Liver (tissue), 9 donors: Measurements from ENCODE around the gene METRN. TPM values are rescaled to one million over a fixed set of nuclear protein-coding genes. Genes with fewer than 3 reads are reported as not detected.

Experiments
- DNase-seq: peaks from one replicate; pipeline ENCODE4 v3.0.0-alpha.2; 2017; ENCODE audit warnings: low spot score
- H3K27ac ChIP-seq, 2 donors: one replicate each; pipeline ENCODE4 v1.7.0; 2013; ENCODE audit warnings: inconsistent platforms in 2 of 2, low read length in 2 of 2, control low read depth in 1 of 2, low read depth in 1 of 2, mild to moderate bottlenecking in 1 of 2
- H3K27me3 ChIP-seq, 4 donors: one replicate each; pipeline versions ENCODE4 v1.6.1 to v1.7.0; 2013; ENCODE audit warnings: low read length in 3 of 4, inconsistent platforms in 1 of 4, mild to moderate bottlenecking in 1 of 4, moderate library complexity in 1 of 4; ENCODE audit not compliant: control insufficient read depth in 4 of 4, insufficient read depth in 4 of 4
- H3K36me3 ChIP-seq, 4 donors: one replicate each; pipeline versions ENCODE4 v1.6.1 to v1.7.0; 2013; ENCODE audit warnings: low read length in 3 of 4, mild to moderate bottlenecking in 3 of 4, low read depth in 1 of 4, moderate library complexity in 1 of 4; ENCODE audit not compliant: control insufficient read depth in 4 of 4, insufficient read depth in 3 of 4
- H3K4me1 ChIP-seq, 4 donors: one replicate each; pipeline versions ENCODE4 v1.6.1 to v1.7.0; 2013; ENCODE audit warnings: low read length in 3 of 4, mild to moderate bottlenecking in 3 of 4, moderate library complexity in 1 of 4; ENCODE audit not compliant: control insufficient read depth in 4 of 4, insufficient read depth in 4 of 4
- H3K4me3 ChIP-seq, 3 donors: one replicate each; pipeline versions ENCODE4 v1.6.1 to v1.7.0; 2013; ENCODE audit warnings: low read length in 3 of 3, control low read depth in 1 of 3, low read depth in 1 of 3, mild to moderate bottlenecking in 1 of 3
- H3K9ac ChIP-seq, 2 donors: one replicate each; pipeline ENCODE4 v1.7.0; 2013; ENCODE audit warnings: low read length in 2 of 2, mild to moderate bottlenecking in 2 of 2, moderate library complexity in 2 of 2, control low read depth in 1 of 2, low read depth in 1 of 2
- H3K9me3 ChIP-seq, 4 donors: one replicate each; pipeline versions ENCODE4 v1.6.1 to v1.7.0; 2013; ENCODE audit warnings: low read length in 3 of 4; ENCODE audit not compliant: control insufficient read depth in 4 of 4
- EGR1 ChIP-seq, 2 donors: IDR thresholded peaks; 2 replicates each; pipeline ENCODE4 v1.6.1; 2016 to 2018; ENCODE audit warnings: antibody characterized with exemption in 2 of 2, low read depth in 2 of 2
- FOXA1 ChIP-seq: IDR thresholded peaks from 2 replicates; pipeline ENCODE4 v1.6.1; 2016; ENCODE audit warnings: antibody characterized with exemption
- FOXA2 ChIP-seq: IDR thresholded peaks from 2 replicates; pipeline ENCODE4 v1.6.1; 2016; ENCODE audit warnings: antibody characterized with exemption
- GABPA ChIP-seq, 2 donors: IDR thresholded peaks in 1 of 2; conservative IDR thresholded peaks in 1 of 2; 2 replicates each; pipeline ENCODE4 v1.6.1; 2016; ENCODE audit warnings: antibody characterized with exemption in 2 of 2, mild to moderate bottlenecking in 1 of 2, moderate library complexity in 1 of 2
- HNF4A ChIP-seq, 2 donors: conservative IDR thresholded peaks; 2 replicates each; pipeline ENCODE4 v1.6.1; 2016; ENCODE audit warnings: antibody characterized with exemption in 2 of 2, mild to moderate bottlenecking in 2 of 2
- HNF4G ChIP-seq: IDR thresholded peaks from 2 replicates; pipeline ENCODE4 v1.6.1; 2016; ENCODE audit warnings: antibody characterized with exemption
- JUND ChIP-seq, 2 donors: IDR thresholded peaks; 2 replicates each; pipeline ENCODE4 v1.6.1; 2016; ENCODE audit warnings: antibody characterized with exemption in 2 of 2
- NR2F2 ChIP-seq: IDR thresholded peaks from 2 replicates; pipeline ENCODE4 v1.6.1; 2016; ENCODE audit warnings: antibody characterized with exemption
- RAD21 ChIP-seq, 2 donors: IDR thresholded peaks; 2 replicates each; pipeline ENCODE4 v1.6.1; 2016; ENCODE audit warnings: antibody characterized with exemption in 2 of 2, mild to moderate bottlenecking in 2 of 2
- RXRA ChIP-seq, 2 donors: IDR thresholded peaks; 2 replicates each; pipeline ENCODE4 v1.6.1; 2017 to 2018; ENCODE audit warnings: antibody characterized with exemption in 2 of 2, mild to moderate bottlenecking in 1 of 2
- SP1 ChIP-seq: IDR thresholded peaks from 2 replicates; pipeline ENCODE4 v1.6.1; 2018; ENCODE audit warnings: antibody characterized with exemption, mild to moderate bottlenecking
- TAF1 ChIP-seq: conservative IDR thresholded peaks from 2 replicates; pipeline ENCODE4 v1.6.1; 2016; ENCODE audit warnings: antibody characterized with exemption, mild to moderate bottlenecking
- YY1 ChIP-seq: IDR thresholded peaks from 2 replicates; pipeline ENCODE4 v1.6.1; 2016; ENCODE audit warnings: antibody characterized with exemption, mild to moderate bottlenecking
- WGBS: extraction: QIAGEN DNeasy Blood & Tissue Kit; methylation state at CpG from one replicate; pipeline ENCODE4 v1.1.7; 2013; 5-methylcytosine and 5-hydroxymethylcytosine counted together
- polyA plus RNA-seq, 2 donors: library from polyadenylated mRNA; stranded (reverse) in 1 of 2; unstranded in 1 of 2; fragments of 200-250 nt in 1 of 2; fragments of >200 nt in 1 of 2; fragmentation: Nextera tagmentation in 1 of 2; extraction: Ambion mirVana in 1 of 2; gene quantifications; one replicate each; pipeline versions ENCODE4 v1.2.1 to v1.2.3, GENCODE V29; 2013 to 2015
- total RNA-seq, 2 donors: library from RNA; depleted of rRNA; stranded (reverse); fragments of >200 nt; gene quantifications; one replicate each; pipeline ENCODE4 v1.2.3, GENCODE V29; 2014
- TF ChIP-seq, protein P1 (sequence below): IDR thresholded peaks from 2 replicates; pipeline ENCODE4 v1.6.1; 2016; ENCODE audit warnings: antibody characterized with exemption
- TF ChIP-seq, protein P2 (sequence below): IDR thresholded peaks from 2 replicates; pipeline ENCODE4 v1.6.1; 2016; ENCODE audit warnings: antibody characterized with exemption
- TF ChIP-seq, protein P3 (sequence below): fragments of 150-350 bp; IDR thresholded peaks from 2 replicates; pipeline ENCODE4 v1.5.1; 2017; ENCODE audit warnings: improper control_type of control experiment, low read depth, low read length; ENCODE audit not compliant: missing input control
- donor health status: healthy.
- donor health status: healthy.
- donor health status: healthy.
- donor health status: healthy.
- donor health status: healthy.

METRN gene
- total and polyA plus RNA-seq, 4 donors = 4.6 to 22.9 (median 7.1) TPM

DNA sequence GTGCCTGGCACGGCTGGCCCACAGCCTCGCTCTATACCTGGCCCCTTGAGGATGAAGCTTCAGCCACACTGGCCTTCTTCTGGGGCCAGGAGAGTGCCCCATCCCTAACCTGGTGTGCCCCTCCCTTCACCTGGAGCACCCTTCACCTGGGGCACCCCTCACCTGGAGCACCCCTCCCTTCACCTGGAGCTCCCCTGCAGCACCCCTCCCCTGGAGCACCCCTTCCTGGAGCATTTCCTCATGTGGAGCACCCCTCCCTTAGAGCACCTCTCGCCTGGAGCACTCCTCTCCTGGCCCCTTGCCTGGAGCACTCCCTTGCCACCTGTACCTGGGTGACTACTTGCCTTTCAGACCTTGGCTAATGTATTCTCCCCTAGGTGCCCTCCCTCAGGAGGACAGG, 6.9 kb upstream of the METRN start:
- DNase-seq = no peak
- Histone ChIP-seq H3K27me3 (peaks cover 4 to 20% (median 14%) of the 10 kb centered on the region in 4 donors), H3K4me3 (no peak overlapping the region), H3K36me3 (no peaks in the 10 kb centered on the region), H3K27ac (no peak overlapping the region), H3K4me1 (peaks cover 0 to 4% (median 0%) of the 10 kb centered on the region in 4 donors), H3K9me3 (no peaks in the 10 kb centered on the region), H3K9ac (no peak overlapping the region)
- 53% methylated on average over 3 of the region's 3 CpGs for WGBS
- TF ChIP-seq TAF1 (no peak), GABPA (IDR thresholded peaks at IDR 0.05 in 1 of 2, conservative IDR thresholded peaks at IDR 0.05 in 1 of 2) (no peak), FOXA1 (no peak), HNF4G (no peak), RAD21 (IDR thresholded peaks at IDR 0.05) (no peak), HNF4A (conservative IDR thresholded peaks at IDR 0.05) (no peak), NR2F2 (no peak), EGR1 (IDR thresholded peaks at IDR 0.05; ENCODE audit: low read depth in 2 of 2) (no peak), YY1 (no peak)

DNA sequence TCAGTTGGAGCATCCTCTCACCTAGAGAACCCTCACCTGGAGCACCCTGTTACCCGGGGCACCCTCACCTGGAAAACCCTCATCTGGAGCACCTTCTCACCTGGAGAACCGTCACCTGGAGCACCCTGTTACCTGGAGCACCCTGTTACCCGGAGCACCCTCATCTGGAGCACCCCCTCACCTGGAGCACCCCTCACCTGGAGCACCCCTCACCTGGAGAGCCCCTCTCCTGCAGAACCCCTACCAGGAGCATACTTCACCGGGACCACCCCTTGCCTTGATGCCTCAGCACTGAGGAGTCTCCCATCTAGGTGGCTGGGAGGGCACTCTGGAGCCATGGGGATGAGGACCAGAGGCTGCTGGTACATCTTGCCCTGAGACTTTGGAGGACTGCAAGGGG, 6.0 kb upstream of the METRN start:
- TF ChIP-seq, protein P1, sequence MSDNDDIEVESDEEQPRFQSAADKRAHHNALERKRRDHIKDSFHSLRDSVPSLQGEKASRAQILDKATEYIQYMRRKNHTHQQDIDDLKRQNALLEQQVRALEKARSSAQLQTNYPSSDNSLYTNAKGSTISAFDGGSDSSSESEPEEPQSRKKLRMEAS = no peak
- TF ChIP-seq RXRA (IDR thresholded peaks at IDR 0.05) (no peak), GABPA (IDR thresholded peaks at IDR 0.05 in 1 of 2, conservative IDR thresholded peaks at IDR 0.05 in 1 of 2) (no peak), SP1 (no peak), FOXA2 (no peak), EGR1 (IDR thresholded peaks at IDR 0.05; ENCODE audit: low read depth in 2 of 2) (no peak), TAF1 (no peak), FOXA1 (no peak), JUND (IDR thresholded peaks at IDR 0.05) (no peak), RAD21 (IDR thresholded peaks at IDR 0.05) (no peak), YY1 (no peak), NR2F2 (no peak)
- TF ChIP-seq, protein P2, sequence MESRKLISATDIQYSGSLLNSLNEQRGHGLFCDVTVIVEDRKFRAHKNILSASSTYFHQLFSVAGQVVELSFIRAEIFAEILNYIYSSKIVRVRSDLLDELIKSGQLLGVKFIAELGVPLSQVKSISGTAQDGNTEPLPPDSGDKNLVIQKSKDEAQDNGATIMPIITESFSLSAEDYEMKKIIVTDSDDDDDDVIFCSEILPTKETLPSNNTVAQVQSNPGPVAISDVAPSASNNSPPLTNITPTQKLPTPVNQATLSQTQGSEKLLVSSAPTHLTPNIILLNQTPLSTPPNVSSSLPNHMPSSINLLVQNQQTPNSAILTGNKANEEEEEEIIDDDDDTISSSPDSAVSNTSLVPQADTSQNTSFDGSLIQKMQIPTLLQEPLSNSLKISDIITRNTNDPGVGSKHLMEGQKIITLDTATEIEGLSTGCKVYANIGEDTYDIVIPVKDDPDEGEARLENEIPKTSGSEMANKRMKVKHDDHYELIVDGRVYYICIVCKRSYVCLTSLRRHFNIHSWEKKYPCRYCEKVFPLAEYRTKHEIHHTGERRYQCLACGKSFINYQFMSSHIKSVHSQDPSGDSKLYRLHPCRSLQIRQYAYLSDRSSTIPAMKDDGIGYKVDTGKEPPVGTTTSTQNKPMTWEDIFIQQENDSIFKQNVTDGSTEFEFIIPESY = no peak
- TF ChIP-seq, protein P3, sequence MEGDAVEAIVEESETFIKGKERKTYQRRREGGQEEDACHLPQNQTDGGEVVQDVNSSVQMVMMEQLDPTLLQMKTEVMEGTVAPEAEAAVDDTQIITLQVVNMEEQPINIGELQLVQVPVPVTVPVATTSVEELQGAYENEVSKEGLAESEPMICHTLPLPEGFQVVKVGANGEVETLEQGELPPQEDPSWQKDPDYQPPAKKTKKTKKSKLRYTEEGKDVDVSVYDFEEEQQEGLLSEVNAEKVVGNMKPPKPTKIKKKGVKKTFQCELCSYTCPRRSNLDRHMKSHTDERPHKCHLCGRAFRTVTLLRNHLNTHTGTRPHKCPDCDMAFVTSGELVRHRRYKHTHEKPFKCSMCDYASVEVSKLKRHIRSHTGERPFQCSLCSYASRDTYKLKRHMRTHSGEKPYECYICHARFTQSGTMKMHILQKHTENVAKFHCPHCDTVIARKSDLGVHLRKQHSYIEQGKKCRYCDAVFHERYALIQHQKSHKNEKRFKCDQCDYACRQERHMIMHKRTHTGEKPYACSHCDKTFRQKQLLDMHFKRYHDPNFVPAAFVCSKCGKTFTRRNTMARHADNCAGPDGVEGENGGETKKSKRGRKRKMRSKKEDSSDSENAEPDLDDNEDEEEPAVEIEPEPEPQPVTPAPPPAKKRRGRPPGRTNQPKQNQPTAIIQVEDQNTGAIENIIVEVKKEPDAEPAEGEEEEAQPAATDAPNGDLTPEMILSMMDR = no peak
- H3K9me3 ChIP-seq = no peaks in the 10 kb centered on the region
- no peaks in the 10 kb centered on the region for H3K36me3 ChIP-seq
- DNase-seq = no peak
- no peak overlapping the region for H3K9ac ChIP-seq
- no peak overlapping the region for H3K4me3 ChIP-seq
- H3K27me3 ChIP-seq = peaks cover 4 to 18% (median 9%) of the 10 kb centered on the region in 4 donors
- 66% methylated on average over 4 of the region's 4 CpGs for WGBS
- peaks cover 0 to 4% (median 0%) of the 10 kb centered on the region in 4 donors for H3K4me1 ChIP-seq
- no peak overlapping the region for H3K27ac ChIP-seq
